Esophagus muscularis mucosa (tissue), 4 donors: ENCODE results near the gene PARD6G.

Experiments
- CTCF ChIP-seq, 3 experiments: fragments of 200-600 bp in 2 of 3; fragments of 450-650 bp in 1 of 3; sonication (generic) in 2 of 3; IDR thresholded peaks; one replicate each; pipeline ENCODE4 v1.5.1; 2017 to 2019; ENCODE audit warnings: antibody characterized with exemption in 3 of 3, mild to moderate bottlenecking in 2 of 3, moderate library complexity in 1 of 3
- EP300 ChIP-seq: sonication (generic); formaldehyde crosslinking; IDR thresholded peaks from one replicate; pipeline ENCODE4 v1.6.1; 2017; ENCODE audit warnings: antibody characterized with exemption
- POLR2A ChIP-seq: fragments of 450-650 bp; IDR thresholded peaks from one replicate; pipeline ENCODE4 v1.6.1; 2017; ENCODE audit warnings: antibody characterized with exemption, moderate library complexity, mild to moderate bottlenecking, low read depth
- POLR2AphosphoS5 ChIP-seq, 2 donors: sonication (generic); formaldehyde crosslinking; IDR thresholded peaks; one replicate each; pipeline ENCODE4 v1.6.1; 2017; ENCODE audit warnings: antibody characterized with exemption in 2 of 2

- no peak for TF ChIP-seq CTCF (IDR thresholded peaks at IDR 0.05)
- no peak for TF ChIP-seq POLR2A
- TF ChIP-seq POLR2AphosphoS5 (IDR thresholded peaks at IDR 0.05): no peak
- TF ChIP-seq EP300: no peak
Measured at GRCh38 chr18:80229363-80229762, 18.0 kb downstream of the PARD6G start.
